GM23248 (cell line): Measurements from ENCODE around the gene TMEM117. TPM values are rescaled to one million over a fixed set of nuclear protein-coding genes. Genes with fewer than 3 reads are reported as not detected.
A peak's percentile ranks its signal among the peaks of the same experiment; 100 is the strongest.

ENCODE experiments used
- DNase-seq: peaks from one replicate; pipeline ENCODE4 v3.0.0-alpha.2; 2015
- H2AFZ ChIP-seq: fragments of 200-600 bp; sonication (generic); 2 replicates; pipeline ENCODE4 v1.6.1; 2016; ENCODE audit warnings: antibody characterized with exemption
- H3F3A ChIP-seq: fragments of 200-600 bp; sonication (generic); 2 replicates; pipeline ENCODE4 v1.6.1; 2016; ENCODE audit warnings: mild to moderate bottlenecking, antibody characterized with exemption, mixed run types; ENCODE audit not compliant: insufficient read depth
- H3K27ac ChIP-seq: fragments of 200-600 bp; sonication (generic); 2 replicates; pipeline ENCODE4 v1.5.1; 2016; ENCODE audit warnings: mild to moderate bottlenecking
- H3K27me3 ChIP-seq: fragments of 200-600 bp; sonication (generic); replicated peaks from 2 replicates; pipeline ENCODE4 v1.6.1; 2016; ENCODE audit warnings: mild to moderate bottlenecking; ENCODE audit not compliant: insufficient read depth
- H3K36me3 ChIP-seq: fragments of 200-600 bp; sonication (generic); 2 replicates; pipeline ENCODE4 v1.6.1; 2016; ENCODE audit warnings: low read depth, mild to moderate bottlenecking
- H3K4me1 ChIP-seq: fragments of 200-600 bp; sonication (generic); 2 replicates; pipeline ENCODE4 v1.6.1; 2016; ENCODE audit warnings: mild to moderate bottlenecking; ENCODE audit not compliant: insufficient read depth
- H3K4me2 ChIP-seq: fragments of 200-600 bp; sonication (generic); one replicate; pipeline ENCODE4 v1.6.1; 2016; ENCODE audit warnings: mild to moderate bottlenecking; ENCODE audit not compliant: unreplicated experiment
- H3K4me3 ChIP-seq: fragments of 200-600 bp; sonication (generic); 2 replicates; pipeline ENCODE4 v1.5.1; 2016; ENCODE audit warnings: mild to moderate bottlenecking
- H3K79me2 ChIP-seq: fragments of 200-600 bp; sonication (generic); 2 replicates; pipeline ENCODE4 v1.6.1; 2016; ENCODE audit warnings: mild to moderate bottlenecking; ENCODE audit not compliant: insufficient read depth
- H3K9ac ChIP-seq: fragments of 200-600 bp; sonication (generic); 2 replicates; pipeline ENCODE4 v1.6.1; 2016; ENCODE audit warnings: mild to moderate bottlenecking
- H3K9me2 ChIP-seq: fragments of 200-600 bp; sonication (generic); 2 replicates; pipeline ENCODE4 v1.6.1; 2016; ENCODE audit warnings: mixed run types, mild to moderate bottlenecking, moderate library complexity; ENCODE audit not compliant: insufficient read depth
- H3K9me3 ChIP-seq: fragments of 200-600 bp; sonication (generic); one replicate; pipeline ENCODE4 v1.6.1; 2017; ENCODE audit warnings: low read depth
- H4K20me1 ChIP-seq: fragments of 200-600 bp; sonication (generic); 2 replicates; pipeline ENCODE4 v1.6.0; 2016; ENCODE audit not compliant: insufficient read depth
- EZH2 ChIP-seq: fragments of 200-600 bp; sonication (generic); IDR thresholded peaks from 2 replicates; pipeline ENCODE4 v1.6.1; 2018; ENCODE audit warnings: antibody characterized with exemption, mild to moderate bottlenecking; ENCODE audit not compliant: insufficient read depth, poor library complexity, severe bottlenecking
- EZH2phosphoT487 ChIP-seq: fragments of 200-600 bp; sonication (generic); IDR thresholded peaks from 2 replicates; pipeline ENCODE4 v1.6.1; 2018; ENCODE audit warnings: antibody characterized with exemption, moderate library complexity, mild to moderate bottlenecking, low read depth; ENCODE audit not compliant: insufficient read depth
- WGBS, 2 experiments: methylation state at CpG; one replicate each; pipeline ENCODE4 v1.1.6; 2015 to 2017; ENCODE audit warnings: low lambda C conversion rate in 2 of 2, low coverage in 1 of 2; ENCODE audit errors: missing lambda C conversion rate in 2 of 2; 5-methylcytosine and 5-hydroxymethylcytosine counted together
- in situ Hi-C: fragments of 300-500 bp; cut with MboI; formaldehyde crosslinking; loops from 2 replicates; pipeline ENCODE4 v1.15.0; 2020
- polyA plus RNA-seq: library from polyadenylated mRNA; unstranded; fragments of >200 nt; fragmentation: Nextera tagmentation; extraction: Ambion mirVana; gene quantifications from 2 replicates; pipeline ENCODE4 v1.2.1, GENCODE V29; 2016
- total RNA-seq: library from RNA; depleted of rRNA; stranded (reverse); fragments of >200 nt; shearing (Covaris generic); gene quantifications from 2 replicates; pipeline ENCODE4 v1.2.3, GENCODE V29; 2014

The TMEM117 gene
- total and polyA plus RNA-seq, 2 experiments from 2014 or later: 12.1 to 19.1 TPM

- H3K27ac ChIP-seq: no peak overlapping the region
- DNase-seq: peak; percentile 21
- TF ChIP-seq EZH2phosphoT487 (no peak), EZH2 (no peak)
- no peak overlapping the region for H3K9ac ChIP-seq
- H3K4me3 ChIP-seq: no peak overlapping the region
- H3K4me1 ChIP-seq: no peaks in the 10 kb centered on the region
- no peaks in the 10 kb centered on the region for H3K9me3 ChIP-seq
- H3K27me3 ChIP-seq: no peaks in the 10 kb centered on the region
- no peaks in the 10 kb centered on the region for H3K36me3 ChIP-seq
- H3K9me2 ChIP-seq: peaks cover 6% of the 10 kb centered on the region; the same call in 1 of the 2 replicates
- in situ Hi-C loops: no loop called here
- no peaks in the 10 kb centered on the region for H4K20me1 ChIP-seq
- no peaks in the 10 kb centered on the region for H3F3A ChIP-seq
- WGBS, 2 experiments: 51 to 56% methylated on average over 2 of the region's 2 CpGs
- H3K79me2 ChIP-seq: no peaks in the 10 kb centered on the region
- no peak overlapping the region for H3K4me2 ChIP-seq
- H2AFZ ChIP-seq: no peak overlapping the region
Observed at GRCh38 chr12:43937947-43938346, 102.1 kb downstream of the TMEM117 start.

- in situ Hi-C loops: no loop called here
Observed at GRCh38 chr12:43942379-43942778, 106.5 kb downstream of the TMEM117 start.

GRCh38 chr12:43945983-43946382 lies 110.1 kb downstream of the TMEM117 start:
- 48 to 54% methylated on average over 1 of the region's 1 CpG for WGBS, 2 experiments
- Histone ChIP-seq H3K4me2 (no peak overlapping the region), H2AFZ (no peak overlapping the region), H3K79me2 (no peaks in the 10 kb centered on the region), H3K27me3 (no peaks in the 10 kb centered on the region), H3K9ac (no peak overlapping the region), H4K20me1 (no peaks in the 10 kb centered on the region), H3F3A (no peaks in the 10 kb centered on the region), H3K4me1 (no peaks in the 10 kb centered on the region), H3K9me3 (no peaks in the 10 kb centered on the region), H3K4me3 (no peak overlapping the region), H3K9me2 (no peaks in the 10 kb centered on the region), H3K36me3 (no peaks in the 10 kb centered on the region), H3K27ac (no peak overlapping the region)
- in situ Hi-C loops: no loop called here
- DNase-seq: no peak
- TF ChIP-seq EZH2phosphoT487 (no peak), EZH2 (no peak)

More at GRCh38 chr12:43942379-43942778, 106.5 kb downstream of the TMEM117 start:
- peaks cover 6% of the 10 kb centered on the region; the same call in 1 of the 2 replicates for H3K9me2 ChIP-seq
- H3K27ac ChIP-seq: no peak overlapping the region
- TF ChIP-seq EZH2: no peak
- no peak for TF ChIP-seq EZH2phosphoT487
- no peaks in the 10 kb centered on the region for H3K79me2 ChIP-seq
- no peaks in the 10 kb centered on the region for H3K27me3 ChIP-seq
- H4K20me1 ChIP-seq: no peaks in the 10 kb centered on the region
- H2AFZ ChIP-seq: no peak overlapping the region
- H3K4me2 ChIP-seq: no peak overlapping the region
- H3F3A ChIP-seq: no peaks in the 10 kb centered on the region
- no peak for DNase-seq
- WGBS, 2 experiments: 52 to 57% methylated on average over 2 of the region's 2 CpGs
- no peak overlapping the region for H3K9ac ChIP-seq
- H3K4me3 ChIP-seq: no peak overlapping the region
- H3K4me1 ChIP-seq: no peaks in the 10 kb centered on the region
- H3K9me3 ChIP-seq: no peaks in the 10 kb centered on the region
- H3K36me3 ChIP-seq: no peaks in the 10 kb centered on the region

GRCh38 chr12:43951286-43951685 lies 115.4 kb downstream of the TMEM117 start:
- DNase-seq: no peak
- WGBS, 2 experiments: 87 to 89% methylated on average over 6 of the region's 6 CpGs
- no peaks in the 10 kb centered on the region for H3K9me3 ChIP-seq
- no peak overlapping the region for H2AFZ ChIP-seq
- H4K20me1 ChIP-seq: no peaks in the 10 kb centered on the region
- H3K4me3 ChIP-seq: no peak overlapping the region
- no peak overlapping the region for H3K27ac ChIP-seq
- no peaks in the 10 kb centered on the region for H3F3A ChIP-seq
- no peaks in the 10 kb centered on the region for H3K36me3 ChIP-seq
- H3K4me2 ChIP-seq: no peak overlapping the region
- no peaks in the 10 kb centered on the region for H3K9me2 ChIP-seq
- H3K9ac ChIP-seq: no peak overlapping the region
- in situ Hi-C loops: no loop called here
- TF ChIP-seq EZH2 (no peak), EZH2phosphoT487 (no peak)
- no peaks in the 10 kb centered on the region for H3K79me2 ChIP-seq
- no peaks in the 10 kb centered on the region for H3K4me1 ChIP-seq
- H3K27me3 ChIP-seq: no peaks in the 10 kb centered on the region
